GM12878 (cell line): ENCODE results near the gene HACD3. TPM values are rescaled to one million over a fixed set of nuclear protein-coding genes. Genes with fewer than 3 reads are reported as not detected.

Source experiments
- ATAC-seq: fragments of 200-7000 bp; cut with Tn5 transposase; 3 replicates; pipeline ENCODE4 v1.9.1; 2020; ENCODE audit warnings: mild to moderate bottlenecking, moderate library complexity
- BruUV-seq: library from RNA; stranded (reverse); fragments of 400-500 nt; replicated peaks from 2 replicates; lab custom pipeline; 2021; lab: Mats Ljungman, UMichigan
- CTCF ChIA-PET: fragments of 300-600 bp; sonication (Branson Sonifier 250); formaldehyde crosslinking; extraction: SDS; loops from one replicate; lab custom pipeline; 2021; ENCODE audit warnings: inconsistent platforms; lab: Yijun Ruan, JAX
- POLR2A ChIA-PET: fragments of 350-600 bp; formaldehyde crosslinking; extraction: SDS; loops from one replicate; lab custom pipeline; 2021; ENCODE audit warnings: inconsistent platforms; lab: Charles Lee
- RAD21 ChIA-PET: fragments of 300-600 bp; sonication (Branson Sonifier 250); formaldehyde crosslinking; loops from one replicate; lab custom pipeline; 2023; ENCODE audit warnings: antibody characterized with exemption; ENCODE audit not compliant: unreplicated experiment; lab: Charles Lee
- SMC1A ChIA-PET: fragments of 300-600 bp; sonication (Branson Sonifier 250); formaldehyde crosslinking; loops from one replicate; lab custom pipeline; 2023; ENCODE audit not compliant: unreplicated experiment, uncharacterized antibody; lab: Charles Lee
- DNase-seq: peaks from one replicate; pipeline ENCODE4 v3.0.0-alpha.2; 2011; ENCODE audit warnings: low read depth, low spot score
- FAIRE-seq: peaks from 3 replicates; lab custom pipeline; 2011; peaks lifted over from hg19 to GRCh38; lab: Jason Lieb, UNC
- H2AFZ ChIP-seq: 2 replicates; pipeline ENCODE4 v1.6.0; 2011; ENCODE audit warnings: low read depth, low read length, control low read depth; ENCODE audit not compliant: control insufficient read depth
- H3K27ac ChIP-seq: 2 replicates; pipeline ENCODE4 v1.5.1; 2011; ENCODE audit warnings: control low read depth; ENCODE audit not compliant: control insufficient read depth, insufficient read depth
- H3K27me3 ChIP-seq, 2 experiments: replicated peaks in 1 of 2; 2 replicates each; pipeline versions ENCODE4 v1.6.0 to v1.6.1; 2011; ENCODE audit warnings: low read length in 1 of 2; ENCODE audit not compliant: control insufficient read depth in 2 of 2, insufficient read depth in 2 of 2
- H3K36me3 ChIP-seq, 2 experiments: 2 replicates each; pipeline ENCODE4 v1.5.1; 2011; ENCODE audit warnings: low read length in 1 of 2; ENCODE audit not compliant: control insufficient read depth in 2 of 2, insufficient read depth in 2 of 2
- H3K4me1 ChIP-seq: 2 replicates; pipeline ENCODE4 v1.6.1; 2011; ENCODE audit warnings: mild to moderate bottlenecking, low read length, moderate library complexity, mixed read lengths; ENCODE audit not compliant: control insufficient read depth, insufficient read depth
- H3K4me2 ChIP-seq: 2 replicates; pipeline ENCODE4 v1.6.0; 2011; ENCODE audit warnings: control low read depth; ENCODE audit not compliant: control insufficient read depth, insufficient read depth
- H3K4me3 ChIP-seq: fragments of 200-600 bp; sonication (generic); 2 replicates; pipeline ENCODE4 v1.5.1; 2016
- H3K79me2 ChIP-seq: 2 replicates; pipeline ENCODE4 v1.6.0; 2011; ENCODE audit warnings: low read length; ENCODE audit not compliant: control insufficient read depth, insufficient read depth
- H3K9ac ChIP-seq: 2 replicates; pipeline ENCODE4 v1.8.0; 2011; ENCODE audit warnings: low read length, control low read depth, mixed read lengths; ENCODE audit not compliant: control insufficient read depth, insufficient read depth
- H3K9me3 ChIP-seq: replicated peaks from 3 replicates; pipeline ENCODE4 v1.5.1; 2011; ENCODE audit warnings: mild to moderate bottlenecking, low read length; ENCODE audit not compliant: control insufficient read depth, insufficient read depth
- H4K20me1 ChIP-seq: 2 replicates; pipeline ENCODE4 v1.6.0; 2011; ENCODE audit not compliant: control insufficient read depth, insufficient read depth
- ATF2 ChIP-seq: IDR thresholded peaks from 2 replicates; pipeline ENCODE4 v1.6.1; 2012; ENCODE audit warnings: low read length, inconsistent platforms
- BCLAF1 ChIP-seq: fragments of 450-650 bp; IDR thresholded peaks from 2 replicates; pipeline ENCODE4 v1.6.1; 2017; ENCODE audit warnings: antibody characterized with exemption, mild to moderate bottlenecking, moderate library complexity
- CREM ChIP-seq: IDR thresholded peaks from 2 replicates; pipeline ENCODE4 v1.6.1; 2014; ENCODE audit warnings: antibody characterized with exemption, low read depth
- DPF2 ChIP-seq: fragments of 450-650 bp; IDR thresholded peaks from 2 replicates; pipeline ENCODE4 v1.6.1; 2017; ENCODE audit warnings: mild to moderate bottlenecking
- GABPA ChIP-seq: IDR thresholded peaks from 2 replicates; pipeline ENCODE4 v1.6.1; 2014; ENCODE audit warnings: antibody characterized with exemption, low read depth, mild to moderate bottlenecking, inconsistent platforms
- KDM1A ChIP-seq: fragments of 200-600 bp; sonication (generic); IDR thresholded peaks from 2 replicates; pipeline ENCODE4 v1.6.1; 2016; ENCODE audit warnings: borderline replicate concordance
- MEF2A ChIP-seq: IDR thresholded peaks from 2 replicates; pipeline ENCODE4 v1.6.1; 2011; ENCODE audit warnings: low read depth, mild to moderate bottlenecking, low read length, moderate library complexity; ENCODE audit not compliant: insufficient read depth
- MEF2B ChIP-seq: fragments of 450-650 bp; IDR thresholded peaks from 2 replicates; pipeline ENCODE4 v1.6.1; 2018; ENCODE audit warnings: mild to moderate bottlenecking, moderate library complexity; ENCODE audit not compliant: partially characterized antibody, poor library complexity, severe bottlenecking
- MYC ChIP-seq: IDR thresholded peaks from 2 replicates; pipeline ENCODE4 v1.6.1; 2011; ENCODE audit warnings: mild to moderate bottlenecking, low read length, moderate library complexity, inconsistent platforms; ENCODE audit not compliant: insufficient read depth, insufficient replicate concordance, insufficient read length, severe bottlenecking
- PAX5 ChIP-seq: IDR thresholded peaks from 2 replicates; pipeline ENCODE4 v1.6.1; 2011; ENCODE audit warnings: low read depth, low read length, borderline replicate concordance
- PKNOX1 ChIP-seq: fragments of 450-650 bp; IDR thresholded peaks from 2 replicates; pipeline ENCODE4 v1.6.1; 2016; ENCODE audit warnings: mild to moderate bottlenecking
- PML ChIP-seq: IDR thresholded peaks from 2 replicates; pipeline ENCODE4 v1.6.1; 2012; ENCODE audit warnings: low read length, inconsistent platforms
- SIX5 ChIP-seq: IDR thresholded peaks from 2 replicates; pipeline ENCODE4 v1.6.1; 2011; ENCODE audit warnings: mild to moderate bottlenecking, low read depth, low read length, moderate library complexity; ENCODE audit not compliant: severe bottlenecking
- SMAD1 ChIP-seq: fragments of 450-650 bp; IDR thresholded peaks from 2 replicates; pipeline ENCODE4 v1.6.1; 2018; ENCODE audit warnings: mild to moderate bottlenecking, low read depth; ENCODE audit not compliant: partially characterized antibody
- SMARCA5 ChIP-seq: fragments of 450-650 bp; IDR thresholded peaks from 2 replicates; pipeline ENCODE4 v1.6.1; 2017; ENCODE audit warnings: mild to moderate bottlenecking
- SUZ12 ChIP-seq: fragments of 200-600 bp; sonication (generic); IDR thresholded peaks from one replicate; pipeline ENCODE4 v1.6.1; 2018; ENCODE audit warnings: antibody characterized with exemption, mild to moderate bottlenecking; ENCODE audit not compliant: unreplicated experiment
- TCF7 ChIP-seq: IDR thresholded peaks from 2 replicates; pipeline ENCODE4 v1.6.1; 2014; ENCODE audit warnings: antibody characterized with exemption, borderline replicate concordance
- YBX1 ChIP-seq: fragments of 450-650 bp; IDR thresholded peaks from 2 replicates; pipeline ENCODE4 v1.6.1; 2016; ENCODE audit warnings: antibody characterized with exemption
- WGBS: methylation state at CpG from one replicate; pipeline ENCODE4 v1.1.6; 2016; ENCODE audit warnings: low lambda C conversion rate; ENCODE audit not compliant: insufficient replicate concordance, insufficient coverage; ENCODE audit errors: missing lambda C conversion rate; 5-methylcytosine and 5-hydroxymethylcytosine counted together
- in situ Hi-C: fragments of 300-500 bp; cut with MboI; formaldehyde crosslinking; loops from 9 replicates; pipeline ENCODE4 v1.14.3; 2018; ENCODE audit warnings: mixed read lengths
- intact Hi-C: fragments of 100-400 bp; cut with micrococcal nuclease; formaldehyde crosslinking; loops from one replicate; pipeline ENCODE4 v1.14.2; 2022; ENCODE audit not compliant: unreplicated experiment
- polyA plus RNA-seq, 11 experiments: library from polyadenylated mRNA; depleted of rRNA in 4 of 11; unstranded in 6 of 11; stranded (reverse) in 5 of 11; fragments of >200 nt; fragmentation: Nextera tagmentation in 4 of 11; fragmentation: Illumina TruSeq in 1 of 11; extraction: Ambion mirVana in 4 of 11; extraction: Trizol in 1 of 11; gene quantifications; 1 replicate in 1 of 11; 2 replicates in 10 of 11; pipeline versions ENCODE4 v1.2.1 to v1.2.3, GENCODE V29; 2011 to 2016; ENCODE audit warnings: inconsistent platforms in 2 of 11, missing spikeins in 2 of 11, low read depth in 1 of 11
- total RNA-seq, 4 experiments: library from RNA; depleted of rRNA in 3 of 4; stranded (reverse); fragments of >200 nt in 3 of 4; fragmentation: Illumina TruSeq in 1 of 4; extraction: Trizol in 1 of 4; gene quantifications; 2 replicates each; pipeline versions ENCODE4 v1.2.1 to v1.2.3, GENCODE V29; 2013 to 2021

Gene HACD3
- total and polyA plus RNA-seq, 10 of the 15 experiments (the other 5 are each of a cell fraction or from before 2014, with no cell fraction given), result 25.9 to 75.8 (median 48.3) TPM

- TF ChIP-seq YBX1 (no peak), MEF2A (no peak)
- TF ChIP-seq, all 136 proteins: peak for 0
These were observed 26.4 kb downstream of the HACD3 start (continued) for GRCh38 chr15:65556622-65557021.

GRCh38 chr15:65558336-65558735, 28.1 kb downstream of the HACD3 start:
- WGBS, result 100% methylated on average over 5 of the region's 5 CpGs
- ChIA-PET POLR2A (no interaction called here), RAD21 (interaction anchor here (0.6 kb wide), 1 partner anchor 289 kb away, joined by 3 read pairs; no protein-coding TSS in a partner anchor), CTCF (interaction anchor here (1.0 to 1.2 kb wide), 2 partner anchors 14 to 157 kb away, joined by 3 read pairs; no protein-coding TSS in a partner anchor), SMC1A (interaction anchor here (1.1 to 2.0 kb wide), 4 partner anchors 14 to 37 kb away, joined by 3 to 5 read pairs (median 4); no protein-coding TSS in a partner anchor)
- in situ Hi-C loops (no loop called here), intact Hi-C loops (no loop called here)
- no peaks in the 10 kb centered on the region for H3K79me2 ChIP-seq
- no peak overlapping the region for H3K9ac ChIP-seq
- H3K4me1 ChIP-seq, result no peaks in the 10 kb centered on the region; the same call in 1 of the 2 replicates
- no peaks in the 10 kb centered on the region for H4K20me1 ChIP-seq
- H3K9me3 ChIP-seq, result no peaks in the 10 kb centered on the region
- no peak overlapping the region for H3K4me3 ChIP-seq
- H3K36me3 ChIP-seq, result peaks cover 10 to 14% of the 10 kb centered on the region in 2 experiments
- ATAC-seq (no peak), FAIRE-seq (no peak), DNase-seq (no peak)
- H3K4me2 ChIP-seq, result no peak overlapping the region
- H3K27ac ChIP-seq, result no peak overlapping the region
- H3K27me3 ChIP-seq, result no peaks in the 10 kb centered on the region
- no TSS peak for BruUV-seq
- no peak overlapping the region for H2AFZ ChIP-seq
- no peak for TF ChIP-seq PKNOX1
- TF ChIP-seq PML, result no peak
- TF ChIP-seq PAX5, result no peak
- TF ChIP-seq DPF2, result no peak
- TF ChIP-seq KDM1A, result no peak
- TF ChIP-seq BCLAF1, result no peak
- no peak for TF ChIP-seq MEF2A
- TF ChIP-seq MEF2B, result no peak
- no peak for TF ChIP-seq CREM
- TF ChIP-seq SIX5, result no peak
- TF ChIP-seq SMARCA5, result no peak
- TF ChIP-seq SMAD1, result no peak
- no peak for TF ChIP-seq MYC
- no peak for TF ChIP-seq ATF2
- no peak for TF ChIP-seq TCF7
- TF ChIP-seq GABPA, result no peak
- TF ChIP-seq SUZ12, result no peak
